ENCODE results near the gene CES3.

Gene CES3

DNA sequence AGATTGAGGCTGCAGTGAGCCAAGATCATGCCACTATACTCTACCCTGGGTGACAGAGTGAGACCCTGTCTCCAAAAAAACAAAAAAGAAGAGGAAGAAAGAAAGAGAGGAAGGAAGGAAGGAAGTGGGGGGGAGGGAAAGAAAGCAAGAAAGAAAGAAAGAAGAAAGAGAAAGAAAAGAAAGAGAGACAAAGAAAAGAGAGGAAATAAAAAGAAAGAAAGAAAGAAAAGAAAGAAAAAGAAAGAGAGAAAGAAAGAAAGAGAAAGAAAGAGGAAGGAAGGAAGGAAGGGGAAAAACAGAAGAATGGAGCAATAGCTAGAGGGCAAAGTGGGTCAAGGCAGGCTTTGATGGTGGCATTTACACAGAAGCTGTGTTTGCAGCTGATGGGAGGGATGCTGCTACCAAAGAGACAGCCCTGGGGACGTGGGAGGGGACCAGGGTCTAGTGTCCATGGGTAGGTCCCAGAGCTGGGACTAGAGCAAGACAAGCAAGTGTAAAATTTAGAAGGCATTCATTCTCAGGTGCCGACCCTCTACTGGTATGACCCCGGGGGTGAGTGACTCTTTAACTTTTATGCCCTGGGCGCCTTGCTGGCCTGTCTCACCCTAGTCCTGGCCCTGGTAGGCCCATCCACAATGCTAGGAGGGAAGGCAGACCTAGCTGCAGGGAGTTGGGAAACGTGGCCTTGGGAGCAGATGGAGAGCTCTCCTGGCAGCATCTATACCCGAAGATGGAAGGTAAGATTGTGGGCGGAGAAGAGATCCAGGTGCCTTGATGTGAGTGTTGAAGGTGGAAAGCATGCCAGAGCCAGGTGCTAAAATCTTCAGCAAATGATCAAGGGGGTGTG lies 2.0 kb upstream of the CES3 start:
- Histone ChIP-seq H3K27me3 (ENCODE audit: insufficient read depth, low read length) (no peaks in the 10 kb centered on the region), H3K9me2 (ENCODE audit: low read depth, low read length) (no peaks in the 10 kb centered on the region), H3K4me2 (ENCODE audit: low read length) (no peak overlapping the region), H3K9me3 (ENCODE audit: low read length) (no peaks in the 10 kb centered on the region), H3K79me2 (ENCODE audit: insufficient read depth, low read length) (no peaks in the 10 kb centered on the region), H3K36me3 (ENCODE audit: insufficient read depth, low read length) (no peaks in the 10 kb centered on the region), H3K27ac (ENCODE audit: low read depth, low read length, poor library complexity, severe bottlenecking) (no peak overlapping the region), H3K4me3 (ENCODE audit: low read depth, low read length, poor library complexity, severe bottlenecking) (no peak overlapping the region), H2AFZ (ENCODE audit: low read length) (no peak overlapping the region), H3K4me1 (ENCODE audit: insufficient read depth, low read length, severe bottlenecking) (peaks cover 13% of the 10 kb centered on the region), H3F3A (ENCODE audit: insufficient read depth, low read length) (no peaks in the 10 kb centered on the region), H3K9ac (ENCODE audit: low read length) (no peak overlapping the region), H4K20me1 (ENCODE audit: insufficient read depth, low read length) (no peaks in the 10 kb centered on the region)
- no peak for TF ChIP-seq EZH2 (IDR thresholded peaks at IDR 0.05; ENCODE audit: borderline replicate concordance, low read length)
- TF ChIP-seq, protein P1, sequence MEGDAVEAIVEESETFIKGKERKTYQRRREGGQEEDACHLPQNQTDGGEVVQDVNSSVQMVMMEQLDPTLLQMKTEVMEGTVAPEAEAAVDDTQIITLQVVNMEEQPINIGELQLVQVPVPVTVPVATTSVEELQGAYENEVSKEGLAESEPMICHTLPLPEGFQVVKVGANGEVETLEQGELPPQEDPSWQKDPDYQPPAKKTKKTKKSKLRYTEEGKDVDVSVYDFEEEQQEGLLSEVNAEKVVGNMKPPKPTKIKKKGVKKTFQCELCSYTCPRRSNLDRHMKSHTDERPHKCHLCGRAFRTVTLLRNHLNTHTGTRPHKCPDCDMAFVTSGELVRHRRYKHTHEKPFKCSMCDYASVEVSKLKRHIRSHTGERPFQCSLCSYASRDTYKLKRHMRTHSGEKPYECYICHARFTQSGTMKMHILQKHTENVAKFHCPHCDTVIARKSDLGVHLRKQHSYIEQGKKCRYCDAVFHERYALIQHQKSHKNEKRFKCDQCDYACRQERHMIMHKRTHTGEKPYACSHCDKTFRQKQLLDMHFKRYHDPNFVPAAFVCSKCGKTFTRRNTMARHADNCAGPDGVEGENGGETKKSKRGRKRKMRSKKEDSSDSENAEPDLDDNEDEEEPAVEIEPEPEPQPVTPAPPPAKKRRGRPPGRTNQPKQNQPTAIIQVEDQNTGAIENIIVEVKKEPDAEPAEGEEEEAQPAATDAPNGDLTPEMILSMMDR (IDR thresholded peaks at IDR 0.05; ENCODE audit: low read length), result no peak

DNA sequence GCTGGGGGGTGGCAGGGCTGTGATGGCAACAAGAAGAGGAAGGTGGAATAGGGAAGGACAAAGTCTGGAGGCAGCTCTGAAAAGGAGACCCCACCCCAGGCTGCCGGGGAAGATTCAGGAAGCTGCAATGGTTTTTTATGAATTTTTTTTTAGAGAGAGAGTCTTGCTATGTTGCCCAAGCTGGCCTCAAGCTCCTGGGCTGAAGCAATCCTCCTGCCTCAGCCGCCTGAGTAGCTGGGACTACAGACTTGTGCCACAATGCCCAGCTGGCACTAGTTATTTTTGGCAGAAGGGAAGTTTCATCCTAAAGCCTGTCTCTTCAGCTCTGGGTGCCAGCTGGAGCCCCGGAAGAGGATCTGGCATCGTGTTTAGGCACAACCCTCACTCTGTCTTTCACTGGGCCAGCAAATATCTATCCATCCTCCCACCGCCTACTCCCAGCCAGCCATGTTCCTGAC lies 1.3 kb upstream of the CES3 start:
- no peaks in the 10 kb centered on the region for H3K79me2 ChIP-seq (ENCODE audit: insufficient read depth, low read length)
- TF ChIP-seq, protein P1 (IDR thresholded peaks at IDR 0.05; ENCODE audit: low read length), result no peak
- H3K9me3 ChIP-seq (ENCODE audit: low read length), result no peaks in the 10 kb centered on the region
- H3K4me2 ChIP-seq (ENCODE audit: low read length), result no peak overlapping the region
- H3F3A ChIP-seq (ENCODE audit: insufficient read depth, low read length), result no peaks in the 10 kb centered on the region
- H3K4me1 ChIP-seq (ENCODE audit: insufficient read depth, low read length, severe bottlenecking), result peaks cover 13% of the 10 kb centered on the region
- no peaks in the 10 kb centered on the region for H3K27me3 ChIP-seq (ENCODE audit: insufficient read depth, low read length)
- H3K36me3 ChIP-seq (ENCODE audit: insufficient read depth, low read length), result no peaks in the 10 kb centered on the region
- no peak overlapping the region for H3K27ac ChIP-seq (ENCODE audit: low read depth, low read length, poor library complexity, severe bottlenecking)
- no peak overlapping the region for H3K4me3 ChIP-seq (ENCODE audit: low read depth, low read length, poor library complexity, severe bottlenecking)
- no peak overlapping the region for H3K9ac ChIP-seq (ENCODE audit: low read length)
- no peaks in the 10 kb centered on the region for H3K9me2 ChIP-seq (ENCODE audit: low read depth, low read length)
- H4K20me1 ChIP-seq (ENCODE audit: insufficient read depth, low read length), result no peaks in the 10 kb centered on the region
- no peak overlapping the region for H2AFZ ChIP-seq (ENCODE audit: low read length)

DNA sequence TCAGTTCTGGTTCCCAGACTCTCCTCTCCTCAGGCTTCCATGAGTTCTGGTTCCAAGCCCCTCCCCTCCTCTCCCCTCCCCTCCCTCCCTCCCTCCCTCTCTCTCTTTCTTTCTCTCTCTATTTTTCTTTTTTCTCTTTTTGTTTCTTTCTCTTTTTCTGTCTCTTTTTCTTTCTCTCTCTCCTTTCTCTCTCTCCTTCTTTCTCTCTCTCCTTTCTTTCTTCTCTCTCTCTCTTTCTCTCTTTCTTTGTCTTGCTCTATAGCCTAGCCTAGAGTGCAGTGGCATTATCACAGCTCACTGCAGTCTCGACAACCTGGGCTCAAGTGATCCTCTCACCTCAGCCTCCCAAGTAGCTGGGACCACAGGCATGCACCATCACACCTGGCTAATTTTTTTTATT lies 796 bp upstream of the CES3 start:
- no peak overlapping the region for H3K4me2 ChIP-seq (ENCODE audit: low read length)
- no peak overlapping the region for H3K27ac ChIP-seq (ENCODE audit: low read depth, low read length, poor library complexity, severe bottlenecking)
- TF ChIP-seq, protein P1 (IDR thresholded peaks at IDR 0.05; ENCODE audit: low read length), result no peak
- no peak for TF ChIP-seq EZH2 (IDR thresholded peaks at IDR 0.05; ENCODE audit: borderline replicate concordance, low read length)
- peaks cover 13% of the 10 kb centered on the region for H3K4me1 ChIP-seq (ENCODE audit: insufficient read depth, low read length, severe bottlenecking)
- no peaks in the 10 kb centered on the region for H3F3A ChIP-seq (ENCODE audit: insufficient read depth, low read length)
- no peak overlapping the region for H3K9ac ChIP-seq (ENCODE audit: low read length)
- no peak overlapping the region for H3K4me3 ChIP-seq (ENCODE audit: low read depth, low read length, poor library complexity, severe bottlenecking)
- no peaks in the 10 kb centered on the region for H3K79me2 ChIP-seq (ENCODE audit: insufficient read depth, low read length)
- H2AFZ ChIP-seq (ENCODE audit: low read length), result no peak overlapping the region
- no peaks in the 10 kb centered on the region for H3K36me3 ChIP-seq (ENCODE audit: insufficient read depth, low read length)
- no peaks in the 10 kb centered on the region for H3K9me2 ChIP-seq (ENCODE audit: low read depth, low read length)
- H3K27me3 ChIP-seq (ENCODE audit: insufficient read depth, low read length), result no peaks in the 10 kb centered on the region
- no peaks in the 10 kb centered on the region for H4K20me1 ChIP-seq (ENCODE audit: insufficient read depth, low read length)
- no peaks in the 10 kb centered on the region for H3K9me3 ChIP-seq (ENCODE audit: low read length)
